H9 (cell line): ENCODE measurements around the gene ZNF92. TPM values are rescaled to one million over a fixed set of nuclear protein-coding genes. Genes with fewer than 3 reads are reported as not detected.

ENCODE experiments used
- DNase-seq: peaks from one replicate; pipeline ENCODE4 v3.0.0-alpha.2; 2017
- H2AFZ ChIP-seq: one replicate; pipeline ENCODE4 v1.6.1; 2013; ENCODE audit warnings: mild to moderate bottlenecking, low read length, control low read depth, moderate library complexity
- H2AK5ac ChIP-seq: 2 replicates; pipeline ENCODE4 v1.6.1; 2013; ENCODE audit warnings: low read length, control low read depth, mixed read lengths; ENCODE audit not compliant: insufficient read length
- H2BK120ac ChIP-seq: one replicate; pipeline ENCODE4 v1.6.1; 2013; ENCODE audit warnings: low read depth, mild to moderate bottlenecking, low read length, control low read depth, inconsistent platforms; ENCODE audit not compliant: poor library complexity, severe bottlenecking
- H2BK12ac ChIP-seq: 2 replicates; pipeline ENCODE4 v1.6.1; 2013; ENCODE audit warnings: low read length, control low read depth, mixed read lengths, low read depth; ENCODE audit not compliant: insufficient read length
- H2BK15ac ChIP-seq: 2 replicates; pipeline ENCODE4 v1.6.1; 2013; ENCODE audit warnings: low read depth, low read length, control low read depth
- H2BK20ac ChIP-seq: one replicate; pipeline ENCODE4 v1.6.1; 2013; ENCODE audit warnings: low read depth, mild to moderate bottlenecking, low read length, control low read depth, inconsistent platforms; ENCODE audit not compliant: poor library complexity, severe bottlenecking
- H2BK5ac ChIP-seq: 2 replicates; pipeline ENCODE4 v1.6.1; 2013; ENCODE audit warnings: low read length, control low read depth, mixed read lengths; ENCODE audit not compliant: insufficient read length
- H3K14ac ChIP-seq: 2 replicates; pipeline ENCODE4 v1.6.1; 2013; ENCODE audit warnings: low read length, control low read depth; ENCODE audit not compliant: insufficient read depth
- H3K18ac ChIP-seq: 2 replicates; pipeline ENCODE4 v1.6.1; 2013; ENCODE audit warnings: low read depth, mild to moderate bottlenecking, mixed read lengths, low read length, control low read depth; ENCODE audit not compliant: insufficient read length
- H3K23ac ChIP-seq: 2 replicates; pipeline ENCODE4 v1.6.1; 2013; ENCODE audit warnings: low read length, control low read depth, mixed read lengths, low read depth; ENCODE audit not compliant: insufficient read length
- H3K23me2 ChIP-seq: 2 replicates; pipeline ENCODE4 v1.6.1; 2013; ENCODE audit warnings: low read depth, mild to moderate bottlenecking, mixed read lengths, low read length, control low read depth; ENCODE audit not compliant: insufficient read length, poor library complexity, severe bottlenecking
- H3K27ac ChIP-seq: 2 replicates; pipeline ENCODE4 v1.5.1; 2013; ENCODE audit warnings: low read length, control low read depth, mixed read lengths, low read depth; ENCODE audit not compliant: insufficient read length
- H3K27me3 ChIP-seq: 2 replicates; pipeline ENCODE4 v1.6.1; 2013; ENCODE audit warnings: low read length, control low read depth, inconsistent platforms; ENCODE audit not compliant: insufficient read depth
- H3K4ac ChIP-seq: 2 replicates; pipeline ENCODE4 v1.6.1; 2013; ENCODE audit warnings: low read depth, mild to moderate bottlenecking, control low read depth, inconsistent platforms, low read length, moderate library complexity
- H3K4me1 ChIP-seq: 2 replicates; pipeline ENCODE4 v1.6.1; 2013; ENCODE audit warnings: low read length, control low read depth, inconsistent platforms; ENCODE audit not compliant: insufficient read depth
- H3K4me2 ChIP-seq: 2 replicates; pipeline ENCODE4 v1.6.1; 2013; ENCODE audit warnings: low read length, control low read depth, mixed read lengths; ENCODE audit not compliant: insufficient read length, insufficient read depth
- H3K56ac ChIP-seq: 2 replicates; pipeline ENCODE4 v1.6.1; 2013; ENCODE audit warnings: low read depth, mild to moderate bottlenecking, mixed read lengths, low read length, control low read depth; ENCODE audit not compliant: insufficient read length
- H3K79me1 ChIP-seq: 2 replicates; pipeline ENCODE4 v1.6.1; 2013; ENCODE audit warnings: low read depth, mild to moderate bottlenecking, moderate library complexity, low read length, control low read depth, inconsistent platforms; ENCODE audit not compliant: insufficient read depth, poor library complexity, severe bottlenecking
- H3K79me2 ChIP-seq: 2 replicates; pipeline ENCODE4 v1.6.1; 2013; ENCODE audit warnings: low read length, control low read depth, inconsistent platforms; ENCODE audit not compliant: insufficient read depth
- H3K9ac ChIP-seq: 2 replicates; pipeline ENCODE4 v1.6.1; 2013; ENCODE audit warnings: low read length, control low read depth, mixed read lengths; ENCODE audit not compliant: insufficient read length; ENCODE audit errors: extremely low read depth
- H3K9me3 ChIP-seq: one replicate; pipeline ENCODE4 v1.6.1; 2013; ENCODE audit warnings: low read depth, low read length, inconsistent platforms; ENCODE audit not compliant: control insufficient read depth
- H3T11ph ChIP-seq: one replicate; pipeline ENCODE4 v1.6.1; 2013; ENCODE audit warnings: mild to moderate bottlenecking, low read length, control low read depth, inconsistent platforms
- H4K20me1 ChIP-seq: one replicate; pipeline ENCODE4 v1.6.1; 2013; ENCODE audit not compliant: control insufficient read depth, insufficient read length, insufficient read depth
- H4K5ac ChIP-seq: 2 replicates; pipeline ENCODE4 v1.6.1; 2013; ENCODE audit warnings: low read depth, mild to moderate bottlenecking, mixed read lengths, low read length, control low read depth; ENCODE audit not compliant: insufficient read length
- H4K8ac ChIP-seq: replicated peaks from 2 replicates; pipeline ENCODE4 v1.6.1; 2013; ENCODE audit warnings: low read length, control low read depth, mixed read lengths, low read depth; ENCODE audit not compliant: insufficient read length
- H4K91ac ChIP-seq: 2 replicates; pipeline ENCODE4 v1.6.1; 2013; ENCODE audit warnings: low read depth, mild to moderate bottlenecking, moderate library complexity, mixed read lengths, low read length, control low read depth; ENCODE audit not compliant: insufficient read length
- H3K27ac Mint-ChIP-seq, 3 experiments: 2 replicates in 2 of 3; 3 replicates in 1 of 3; pipeline ENCODE4 v1.8.0; 2020 to 2021; ENCODE audit warnings: mixed read lengths in 3 of 3, mild to moderate bottlenecking in 1 of 3, moderate library complexity in 1 of 3
- H3K27me3 Mint-ChIP-seq: 2 replicates; pipeline ENCODE4 v1.8.0; 2021; ENCODE audit warnings: low read depth, mild to moderate bottlenecking, moderate library complexity, mixed read lengths
- H3K36me3 Mint-ChIP-seq, 3 experiments: 2 replicates in 2 of 3; 3 replicates in 1 of 3; pipeline ENCODE4 v1.8.0; 2020 to 2021; ENCODE audit warnings: low read depth in 3 of 3, mixed read lengths in 3 of 3; ENCODE audit not compliant: insufficient read depth in 1 of 3
- H3K4me1 Mint-ChIP-seq, 2 experiments: 2 replicates each; pipeline ENCODE4 v1.8.0; 2020; ENCODE audit warnings: mixed read lengths in 2 of 2
- H3K4me3 Mint-ChIP-seq, 2 experiments: 2 replicates in 1 of 2; 3 replicates in 1 of 2; pipeline ENCODE4 v1.8.0; 2020 to 2021; ENCODE audit warnings: mild to moderate bottlenecking in 2 of 2, mixed read lengths in 2 of 2, moderate library complexity in 1 of 2
- H3K9me3 Mint-ChIP-seq, 2 experiments: 2 replicates in 1 of 2; 3 replicates in 1 of 2; pipeline ENCODE4 v1.8.0; 2020; ENCODE audit warnings: mild to moderate bottlenecking in 2 of 2, mixed read lengths in 2 of 2, moderate library complexity in 1 of 2
- CTCF ChIP-seq: fragments of 200-600 bp; sonication (generic); conservative IDR thresholded peaks from 3 replicates; pipeline ENCODE4 v1.8.0; 2021; ENCODE audit warnings: antibody characterized with exemption, mild to moderate bottlenecking
- WGBS: extraction: QIAGEN DNeasy Blood & Tissue Kit; methylation state at CpG from one replicate; pipeline ENCODE4 v1.1.7; 2013; ENCODE audit warnings: missing lambda C conversion rate, low lambda C conversion rate, mixed read lengths; ENCODE audit not compliant: insufficient read length; ENCODE audit errors: extremely low coverage; 5-methylcytosine and 5-hydroxymethylcytosine counted together
- total RNA-seq: library from RNA; stranded (reverse); gene quantifications from 2 replicates; pipeline ENCODE4 v1.2.1, GENCODE V29; 2021

The ZNF92 gene
- total RNA-seq, 1 experiment from 2014 or later: 32.4 TPM

DNA sequence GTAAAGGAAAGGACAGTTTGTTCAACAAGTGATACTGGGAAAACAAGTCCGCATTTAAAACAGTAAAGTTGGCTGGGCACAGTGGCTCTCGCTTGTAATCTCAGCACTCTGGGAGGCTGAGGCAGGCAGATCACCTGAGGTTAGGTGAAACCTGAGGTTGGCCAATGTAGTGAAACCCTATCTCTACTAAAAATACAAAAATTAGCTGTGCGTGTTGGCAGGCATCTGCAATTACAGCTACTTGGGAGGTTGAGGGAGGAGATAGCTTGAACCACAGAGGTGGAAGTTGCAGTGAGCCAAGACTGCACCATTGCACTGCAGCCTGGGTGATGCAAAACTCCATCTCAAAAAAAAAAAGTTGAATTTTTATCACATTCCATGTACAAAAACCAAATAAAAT lies 35.7 kb downstream of the ZNF92 start:
- Histone ChIP-seq H3K4me2 (no peak overlapping the region), H2AK5ac (no peak overlapping the region), H3K9ac (no peak overlapping the region), H3K9me3 (peaks cover 43% of the 10 kb centered on the region), H3K79me2 (no peaks in the 10 kb centered on the region), H3K14ac (no peak overlapping the region), H3K18ac (no peak overlapping the region), H3K23ac (no peak overlapping the region), H2AFZ (no peak overlapping the region), H3K23me2 (no peaks in the 10 kb centered on the region), H3K4ac (no peak overlapping the region), H4K8ac (no peak overlapping the region), H2BK5ac (no peak overlapping the region), H4K5ac (no peak overlapping the region), H3K56ac (no peak overlapping the region), H2BK120ac (no peak overlapping the region), H4K91ac (no peak overlapping the region), H4K20me1 (no peaks in the 10 kb centered on the region), H3K27me3 (no peaks in the 10 kb centered on the region), H2BK15ac (no peak overlapping the region), H2BK20ac (no peak overlapping the region), H3K4me1 (no peaks in the 10 kb centered on the region), H3K27ac (no peak overlapping the region), H2BK12ac (no peak overlapping the region), H3K79me1 (no peaks in the 10 kb centered on the region), H3T11ph (no peak overlapping the region)
- WGBS: no CpG with 5 or more reads among the region's 3 CpGs
- H3K36me3 Mint-ChIP-seq: peaks cover 6 to 16% (median 7%) of the 10 kb centered on the region in 3 experiments; a peak in 5 of 7 replicates
- peaks cover 2% of the 10 kb centered on the region for H3K27me3 Mint-ChIP-seq
- H3K27ac Mint-ChIP-seq: no peak overlapping the region
- peaks cover 79 to 81% of the 10 kb centered on the region in 2 experiments for H3K9me3 Mint-ChIP-seq
- H3K4me1 Mint-ChIP-seq: no peaks in the 10 kb centered on the region
- DNase-seq: no peak
- H3K4me3 Mint-ChIP-seq: no peak overlapping the region
- no peak for TF ChIP-seq CTCF
